DMS114 treated with DMSO at 0.1 percent for 48 hours (cell line): ENCODE data around the gene ZNF565.
"Not testable (repeated sequence)": the region's sequence is repeated elsewhere in the genome, so short reads cannot be mapped to it uniquely, and the experiment has no call there.

Source experiments
- DNase-seq: peaks from one replicate; lab custom pipeline; 2025; ENCODE audit not compliant: unreplicated experiment; lab: John Stamatoyannopoulos, UW

ZNF565 gene

DNA sequence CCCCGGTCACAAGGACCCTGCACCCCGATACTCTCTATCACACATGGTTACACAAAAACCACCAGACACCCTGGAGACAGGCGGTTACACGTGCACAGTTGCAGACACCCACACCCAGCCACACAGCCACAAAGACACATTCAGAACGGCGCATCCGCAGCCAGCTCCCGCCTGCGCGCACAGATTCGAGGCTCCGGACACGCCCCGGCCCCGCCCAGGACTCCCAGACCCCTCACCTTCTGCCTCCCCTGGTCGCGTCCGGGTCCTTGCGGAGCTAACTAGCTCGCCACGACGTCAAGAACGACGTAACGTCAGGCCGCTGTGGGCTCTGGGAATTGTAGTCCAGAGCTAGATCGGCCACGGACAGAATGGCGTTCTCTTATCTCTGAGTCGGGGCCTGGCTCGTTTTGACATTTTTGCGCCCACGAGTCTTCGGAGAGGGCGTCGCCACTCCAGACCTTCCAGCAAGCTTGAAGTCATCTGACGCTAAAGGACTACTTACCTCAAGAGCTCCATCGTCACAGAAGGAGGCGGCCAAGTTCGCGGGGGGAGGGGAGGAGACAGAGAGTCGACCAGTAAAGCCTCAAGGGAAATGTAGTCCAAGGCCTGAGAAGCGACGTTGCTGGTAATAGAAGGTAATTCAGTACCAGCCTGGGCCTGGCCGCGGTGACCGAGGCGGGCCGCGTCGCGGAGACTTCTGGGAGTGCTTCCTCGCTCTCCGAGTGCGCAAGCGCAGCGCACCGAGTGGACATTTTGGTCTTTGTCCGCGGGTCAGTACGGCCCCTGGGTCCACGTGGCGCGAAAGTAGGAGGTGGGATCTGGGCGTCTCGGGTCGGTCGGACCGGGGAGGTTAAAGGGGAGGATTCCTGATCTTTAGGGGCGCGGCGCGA is at the start of gene ZNF565, which contains the start of gene ZNF146:
Gene ZNF565 (minus strand): TSS at position 280 of the 890 bp plus-strand sequence. CDS start 12,680 bp downstream, outside the sequence.
Gene ZNF146 (plus strand): TSS at position 721 of the 890 bp plus-strand sequence. CDS start 21,335 bp downstream, outside the sequence.
- peak; percentile 99 for DNase-seq

DNA sequence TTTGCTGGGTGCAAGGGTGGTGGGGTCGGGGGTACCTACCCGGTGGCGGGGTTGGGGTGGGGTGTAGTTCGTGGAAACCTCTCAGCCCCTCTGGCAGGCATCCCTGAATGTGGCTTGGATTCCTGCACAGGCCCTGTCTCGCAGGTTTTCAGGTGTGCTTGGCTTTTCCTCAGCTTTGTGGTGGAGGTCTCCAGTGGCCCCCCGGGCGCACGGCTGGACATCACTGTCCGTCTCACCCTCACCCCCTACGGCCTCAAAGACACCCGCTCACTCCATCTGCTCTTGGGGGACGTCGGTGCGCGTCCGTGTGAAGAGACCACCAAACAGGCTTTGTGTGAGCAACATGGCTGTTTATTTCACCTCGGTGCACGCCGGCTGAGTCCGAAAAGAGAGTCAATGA is 44.7 kb upstream of the ZNF565 start:
- no peak for DNase-seq

DNA sequence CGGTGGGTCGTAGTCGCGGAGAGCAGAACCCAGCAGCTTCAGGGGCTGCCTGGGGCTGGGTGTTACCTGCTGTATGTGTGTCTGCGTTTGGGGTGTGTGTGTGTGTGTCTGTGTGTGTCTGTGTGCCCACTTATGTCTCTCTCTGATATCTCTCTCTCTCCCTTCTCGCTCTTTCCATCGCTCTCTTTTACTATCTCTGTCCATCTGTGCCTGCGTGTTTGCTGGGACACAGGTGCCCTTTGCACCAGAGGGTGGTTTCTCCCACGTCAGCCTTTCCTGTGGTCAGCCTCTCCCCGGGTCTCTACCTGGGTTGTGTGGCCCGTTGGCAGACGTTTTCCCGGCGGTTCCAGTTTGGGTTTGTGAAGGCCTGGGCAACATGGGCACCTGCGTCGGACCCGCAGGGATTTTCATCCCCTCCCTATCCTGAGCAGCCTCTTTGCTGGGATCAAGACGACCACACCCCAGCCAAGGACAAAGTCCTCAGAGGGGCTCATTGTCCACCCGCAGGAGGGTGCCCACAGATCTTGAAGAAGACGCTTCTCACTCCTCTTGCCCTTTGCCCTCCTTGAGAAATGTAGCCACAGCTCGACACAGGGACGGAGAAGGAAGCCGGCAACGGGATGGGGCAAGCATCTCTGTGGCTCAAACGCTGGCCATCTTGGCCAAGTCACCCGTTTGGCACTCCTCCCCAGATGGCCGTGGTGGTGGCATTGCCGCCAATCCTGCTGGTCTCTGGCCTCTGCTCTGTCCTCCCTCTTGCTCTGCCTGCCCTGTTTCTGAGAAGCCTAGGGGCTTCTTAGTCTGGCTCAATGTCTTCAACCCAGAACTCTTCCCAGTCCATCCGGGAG is 43.8 kb upstream of the ZNF565 start:
- no peak for DNase-seq

DNA sequence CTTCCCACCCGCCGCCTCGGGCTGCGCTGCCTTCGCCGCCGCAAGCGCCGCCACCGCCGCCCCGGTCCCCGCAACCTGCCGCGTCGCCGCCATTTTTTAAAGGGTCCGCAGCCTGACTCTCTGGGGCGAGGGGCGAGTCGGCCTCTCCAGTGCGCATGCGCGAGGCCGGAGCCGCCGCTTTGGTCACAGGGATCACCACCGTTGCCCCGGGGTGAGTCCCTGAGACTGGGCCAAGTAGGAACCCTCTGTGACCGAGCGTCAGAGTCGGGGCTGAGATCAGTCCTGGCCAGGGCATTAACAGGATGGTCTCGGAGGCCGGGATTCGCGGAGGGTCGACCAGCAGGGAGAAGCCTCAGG is 43.0 kb upstream of the ZNF565 start:
- DNase-seq, result no peak

DNA sequence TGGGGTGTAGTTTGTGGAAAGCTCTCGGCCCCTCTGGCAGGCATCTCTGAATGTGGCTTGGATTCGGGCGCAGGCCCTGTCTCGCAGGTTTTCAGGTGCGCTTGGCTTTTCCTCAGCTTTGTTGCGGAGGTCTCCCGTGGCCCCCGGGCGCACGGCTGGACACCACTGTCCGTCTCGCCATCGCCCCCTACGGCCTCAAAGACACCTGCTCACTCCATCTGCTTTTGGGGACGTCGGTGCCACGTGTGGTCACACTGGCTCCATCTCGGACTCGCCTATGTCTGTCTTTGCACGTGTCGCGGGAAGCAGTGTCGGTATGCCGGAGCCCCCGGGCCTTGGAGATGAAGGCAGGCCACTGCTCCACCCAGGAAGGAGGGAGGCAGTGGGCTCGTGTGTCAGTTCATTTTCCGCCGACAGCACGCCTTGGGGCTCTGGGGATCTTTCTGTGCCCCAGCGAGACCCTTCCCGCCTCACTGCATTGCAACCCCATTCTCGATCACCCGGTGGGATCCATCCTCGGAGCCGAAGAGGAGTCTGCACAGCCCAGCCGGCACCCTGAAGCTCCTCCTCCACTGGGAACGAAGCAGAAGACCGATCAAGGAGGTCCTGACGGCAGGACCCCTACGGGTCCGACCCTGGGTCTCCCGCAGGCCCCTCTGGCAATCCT is 42.5 kb upstream of the ZNF565 start:
- no peak for DNase-seq

DNA sequence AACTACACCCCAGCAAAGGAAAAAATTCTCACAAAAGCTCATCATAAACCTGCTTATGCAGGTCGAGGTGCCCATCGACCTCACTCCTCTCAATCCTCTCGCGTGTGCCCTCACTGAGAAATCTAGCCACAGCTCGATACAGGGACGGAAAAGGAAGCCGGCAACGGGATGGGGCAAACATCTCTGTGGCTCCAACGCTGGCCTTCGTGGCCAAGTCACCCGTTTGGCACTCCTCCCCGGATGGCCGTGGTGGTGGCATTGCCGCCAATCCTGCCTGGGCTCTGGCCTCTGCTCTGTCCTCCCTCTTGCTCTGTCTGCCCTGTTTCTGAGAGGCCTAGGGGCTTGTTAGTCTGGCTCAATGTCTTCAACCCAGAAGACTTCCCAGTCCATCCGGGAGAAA is 41.6 kb upstream of the ZNF565 start:
- no peak for DNase-seq

DNA sequence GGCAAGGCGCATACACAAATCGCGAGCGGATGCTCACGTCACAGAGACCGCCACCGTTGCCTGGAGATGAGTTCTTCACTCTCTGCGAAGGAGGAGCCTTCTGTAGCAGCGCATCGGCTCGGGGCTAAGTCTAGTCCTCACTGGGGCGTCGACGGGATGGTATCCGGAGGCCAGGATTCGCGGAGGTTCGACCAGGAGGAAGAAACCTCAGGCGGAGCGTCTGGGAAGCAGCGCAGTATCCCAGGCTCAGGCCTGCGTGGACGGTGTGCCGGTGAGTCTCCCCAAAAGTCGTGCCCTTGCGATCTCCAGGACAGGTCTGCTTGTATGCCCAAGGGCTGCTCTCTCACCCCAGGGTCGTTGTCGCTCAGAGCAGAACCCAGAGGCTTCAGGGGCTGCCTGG is 40.9 kb upstream of the ZNF565 start:
- no peak for DNase-seq

DNA sequence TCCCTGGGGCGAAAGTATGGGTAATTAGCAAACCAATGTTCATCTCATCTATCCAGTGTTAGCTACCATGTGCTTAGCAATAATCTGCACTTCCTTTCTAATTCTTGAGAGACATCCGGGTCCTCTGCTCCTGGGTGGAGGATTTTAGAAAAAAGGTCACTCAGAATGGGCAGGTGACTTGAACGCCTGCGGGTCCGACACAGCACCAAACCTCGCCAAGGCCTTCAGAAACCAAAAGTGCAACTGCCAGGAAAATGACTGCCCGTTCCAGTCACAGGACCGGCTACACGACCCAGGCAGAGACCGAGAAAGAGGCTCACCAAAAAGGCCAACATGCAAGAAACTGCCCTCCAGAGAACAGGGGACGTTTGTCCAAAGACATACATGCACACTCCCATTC is 40.4 kb upstream of the ZNF565 start:
- no peak for DNase-seq

DNA sequence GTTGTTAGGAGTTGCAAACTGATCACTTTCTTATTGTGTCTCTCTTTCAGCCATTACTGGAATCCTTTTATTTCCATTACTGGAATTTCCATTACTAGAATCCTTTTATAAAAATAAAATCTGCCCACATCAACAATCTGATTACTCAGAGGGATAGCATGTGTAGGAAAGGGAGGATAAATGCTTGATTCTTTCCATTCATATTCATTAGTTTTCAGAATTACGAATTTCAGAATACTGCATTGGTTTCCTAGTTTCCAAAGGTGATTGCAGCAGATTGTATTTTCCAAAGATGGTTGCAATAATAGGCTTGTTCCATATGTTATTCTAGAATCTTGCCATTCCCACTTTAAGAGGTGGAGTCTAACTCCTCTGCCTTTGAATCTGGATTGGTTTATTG is 37.6 kb upstream of the ZNF565 start:
- no peak for DNase-seq

DNA sequence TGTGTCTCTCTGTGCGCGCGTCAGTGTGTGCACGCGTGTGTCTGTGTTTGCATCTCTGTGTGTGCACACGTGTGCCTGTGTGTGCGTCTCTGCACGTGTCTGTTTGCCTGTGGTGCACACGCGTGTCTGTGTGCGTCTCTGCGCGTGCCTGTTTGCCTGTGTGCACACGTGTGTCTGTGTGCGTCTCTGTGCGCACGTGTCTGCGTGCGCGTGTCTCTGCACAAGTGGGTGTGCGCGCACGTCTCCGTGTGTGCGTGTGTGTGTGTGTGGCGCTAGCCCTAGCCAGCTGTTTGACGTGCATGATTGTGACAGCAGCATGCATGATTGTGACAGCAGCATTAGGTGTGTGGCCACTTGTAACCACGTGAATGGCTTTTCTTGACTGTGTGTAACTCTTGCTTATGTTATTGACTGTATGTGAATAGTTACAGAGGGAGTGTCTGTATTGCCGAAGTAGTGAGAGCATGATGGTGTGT is 31.6 kb upstream of the ZNF565 start:
- DNase-seq, result no peak

DNA sequence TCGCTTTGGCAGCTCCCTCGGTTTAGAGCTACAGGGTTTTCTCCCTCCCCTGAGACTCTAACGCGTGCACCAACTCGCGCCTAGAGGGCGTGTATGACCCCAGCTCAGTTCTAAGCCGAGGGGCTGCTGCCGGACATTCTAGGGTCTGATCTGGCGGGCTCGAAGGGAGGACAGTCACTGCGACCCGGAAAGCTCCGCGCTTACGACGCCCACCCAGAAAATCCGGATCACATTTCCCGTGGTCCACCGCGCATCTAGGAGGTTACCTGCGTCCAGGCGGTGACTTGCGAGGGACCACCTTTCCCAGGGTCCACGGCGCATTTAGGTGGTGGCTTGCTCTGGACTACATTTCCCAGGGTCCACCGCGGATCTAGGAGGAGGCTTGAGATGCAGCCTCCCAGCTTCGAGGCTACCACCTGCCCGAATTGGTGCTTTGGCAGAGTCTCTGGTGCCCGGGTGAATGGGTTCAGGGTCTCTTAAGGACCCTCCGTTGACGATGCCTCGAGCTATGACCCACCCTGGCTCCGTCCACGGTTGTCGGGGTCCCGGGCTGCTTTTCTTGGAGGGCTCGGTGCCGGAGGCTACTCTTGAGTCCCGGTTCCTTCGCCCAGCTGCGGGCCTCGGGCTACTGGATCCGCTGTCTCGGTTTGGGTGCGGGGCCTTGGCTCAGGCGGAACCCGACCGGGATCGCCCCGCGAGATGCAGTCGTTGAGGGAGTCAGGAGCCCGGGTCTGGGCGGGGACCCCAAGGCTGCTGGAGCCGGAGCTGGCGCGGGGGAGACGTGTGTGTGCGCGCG is 30.9 kb upstream of the ZNF565 start:
- peak; percentile 71 for DNase-seq

DNA sequence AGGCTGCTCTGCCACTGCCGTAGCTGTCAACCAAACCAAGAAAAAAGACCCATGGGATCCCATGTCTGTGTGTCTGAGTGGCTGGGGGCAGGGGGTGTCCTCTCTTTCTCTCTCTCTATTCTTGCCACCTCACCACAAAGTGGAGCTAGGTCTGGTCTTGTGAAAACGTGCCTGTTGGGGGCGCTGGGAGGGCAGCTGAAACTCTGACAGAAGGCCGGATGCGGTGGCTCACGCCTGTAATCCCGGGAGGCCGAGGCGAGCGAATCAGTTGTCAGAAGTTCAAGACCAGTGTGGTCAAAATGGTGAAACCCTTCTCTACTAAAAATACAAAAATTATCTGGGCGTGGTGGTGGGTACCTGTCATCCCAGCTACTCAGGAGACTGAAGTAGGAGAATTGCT is 29.6 kb upstream of the ZNF565 start:
- DNase-seq, result no peak

DNA sequence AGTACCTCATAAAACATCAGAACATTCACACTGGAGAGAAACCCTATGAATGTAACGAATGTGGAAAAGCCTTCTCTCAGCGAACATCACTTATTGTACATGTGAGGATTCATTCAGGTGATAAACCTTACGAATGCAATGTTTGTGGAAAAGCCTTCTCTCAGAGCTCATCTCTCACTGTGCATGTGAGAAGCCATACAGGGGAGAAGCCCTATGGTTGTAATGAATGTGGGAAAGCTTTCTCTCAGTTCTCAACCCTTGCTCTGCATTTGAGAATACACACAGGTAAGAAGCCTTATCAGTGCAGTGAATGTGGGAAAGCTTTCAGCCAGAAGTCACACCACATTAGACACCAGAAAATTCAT is 22.5 kb upstream of the ZNF565 start:
- DNase-seq, result no peak

DNA sequence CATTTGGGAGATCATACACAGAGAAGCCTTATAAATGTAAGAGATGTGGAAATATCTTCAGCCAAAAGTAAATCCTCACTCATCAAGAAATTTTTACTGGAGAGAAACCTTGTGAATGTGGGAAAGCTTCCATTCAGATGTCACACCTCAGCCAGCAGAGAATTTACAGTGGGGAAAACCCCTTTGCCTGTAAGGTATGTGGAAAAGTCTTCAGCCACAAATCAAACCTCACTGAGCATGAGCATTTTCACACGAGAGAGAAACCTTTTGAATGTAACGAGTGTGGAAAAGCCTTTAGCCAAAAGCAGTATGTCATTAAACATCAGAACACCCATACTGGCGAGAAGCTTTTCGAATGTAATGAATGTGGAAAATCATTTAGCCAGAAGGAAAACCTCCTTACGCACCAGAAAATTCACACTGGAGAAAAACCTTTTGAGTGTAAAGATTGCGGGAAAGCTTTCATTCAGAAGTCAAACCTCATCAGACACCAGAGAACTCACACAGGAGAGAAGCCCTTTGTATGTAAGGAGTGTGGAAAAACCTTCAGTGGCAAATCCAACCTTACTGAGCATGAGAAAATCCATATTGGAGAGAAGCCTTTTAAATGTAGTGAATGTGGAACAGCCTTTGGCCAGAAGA is 22.0 kb upstream of the ZNF565 start:
- DNase-seq, result no peak

DNA sequence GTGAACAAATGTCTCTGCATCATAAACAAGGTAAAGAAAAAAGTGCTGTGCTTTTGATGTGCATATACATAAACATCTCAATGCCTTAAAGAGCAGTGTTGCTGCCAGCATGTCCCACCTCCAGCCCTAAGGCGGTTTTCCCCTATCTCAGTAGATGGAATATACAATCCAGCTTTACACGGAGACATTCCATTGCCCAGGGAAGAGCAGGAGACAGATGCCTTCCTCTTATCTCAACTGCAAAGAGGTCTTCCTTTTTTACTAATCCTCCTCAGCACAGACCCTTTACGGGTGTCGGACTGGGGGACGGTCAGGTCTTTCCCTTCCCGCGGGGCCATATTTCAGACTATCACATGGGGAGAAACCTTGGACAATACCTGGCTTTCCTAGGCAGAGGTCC is 19.2 kb upstream of the ZNF565 start:
- DNase-seq, result not testable (repeated sequence)

DNA sequence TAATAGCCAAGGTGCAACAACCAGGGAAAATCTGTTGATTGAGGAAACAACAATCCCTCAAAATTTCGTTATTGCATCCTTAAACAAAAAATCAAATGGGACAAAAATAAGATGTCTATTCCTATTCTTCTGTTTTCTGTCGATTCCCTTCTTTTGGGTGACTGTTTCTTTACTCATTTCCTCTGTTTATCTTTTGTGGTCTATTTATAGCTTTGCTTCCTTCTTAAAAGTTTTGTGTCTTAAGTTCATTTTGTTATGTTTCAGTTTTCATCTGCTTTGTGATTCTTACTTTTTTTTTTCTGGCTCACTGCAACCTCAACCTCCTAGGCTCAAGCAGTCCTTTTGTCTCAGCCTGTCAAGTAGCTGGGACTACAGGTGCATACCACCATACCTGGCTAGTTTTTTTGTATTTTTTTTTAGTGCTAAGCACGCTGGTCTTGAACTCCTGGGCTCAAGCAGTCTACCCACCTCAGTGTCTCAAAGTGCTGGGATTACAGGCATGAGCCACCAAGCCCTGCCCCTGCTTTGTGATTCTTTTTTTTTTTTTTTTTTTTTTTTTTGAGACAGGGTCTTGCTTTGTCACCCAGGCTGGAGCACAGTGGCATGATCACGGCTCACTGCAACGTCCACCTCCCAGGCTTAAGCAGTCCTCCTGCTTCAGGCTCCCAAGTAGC is 10.9 kb upstream of the ZNF565 start:
- DNase-seq, result no peak

DNA sequence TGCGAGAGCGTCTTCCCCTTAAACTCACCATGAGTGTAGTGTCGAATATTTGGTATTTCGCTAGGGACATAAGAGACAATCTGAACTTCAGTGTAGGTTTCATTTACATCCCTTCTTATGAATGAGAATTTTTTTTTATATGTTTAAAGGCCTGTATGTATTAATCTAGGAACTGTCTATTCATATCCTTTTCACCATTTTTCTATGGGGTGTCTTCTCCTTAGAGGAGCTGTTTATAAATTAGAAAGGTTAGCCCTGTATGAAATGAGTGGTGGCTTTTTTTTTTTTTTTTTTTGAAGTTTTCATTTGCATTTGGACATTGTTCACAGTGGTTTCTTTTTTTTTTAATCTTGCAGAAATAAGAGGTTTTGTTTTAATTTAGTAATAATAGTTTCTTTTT is 8.0 kb upstream of the ZNF565 start:
- no peak for DNase-seq

DNA sequence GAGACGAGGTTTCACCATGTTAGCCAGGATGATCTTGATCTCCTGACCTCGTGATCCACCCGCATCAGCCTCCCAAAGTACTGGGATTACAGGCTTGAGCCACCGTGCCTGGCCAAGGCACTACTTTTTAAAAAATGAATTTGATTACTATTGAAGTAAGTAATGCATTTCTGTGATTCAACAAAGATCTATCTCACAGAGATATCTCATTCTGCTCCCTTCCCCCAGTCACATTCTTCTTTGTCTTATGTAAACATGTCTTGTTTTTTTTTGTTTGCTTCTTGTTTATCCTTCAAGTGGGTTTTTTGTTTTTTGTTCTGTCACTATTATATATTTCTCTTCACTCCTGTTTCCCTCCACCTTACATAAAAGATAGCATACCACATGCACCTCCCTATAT is 7.0 kb upstream of the ZNF565 start:
- DNase-seq, result no peak

DNA sequence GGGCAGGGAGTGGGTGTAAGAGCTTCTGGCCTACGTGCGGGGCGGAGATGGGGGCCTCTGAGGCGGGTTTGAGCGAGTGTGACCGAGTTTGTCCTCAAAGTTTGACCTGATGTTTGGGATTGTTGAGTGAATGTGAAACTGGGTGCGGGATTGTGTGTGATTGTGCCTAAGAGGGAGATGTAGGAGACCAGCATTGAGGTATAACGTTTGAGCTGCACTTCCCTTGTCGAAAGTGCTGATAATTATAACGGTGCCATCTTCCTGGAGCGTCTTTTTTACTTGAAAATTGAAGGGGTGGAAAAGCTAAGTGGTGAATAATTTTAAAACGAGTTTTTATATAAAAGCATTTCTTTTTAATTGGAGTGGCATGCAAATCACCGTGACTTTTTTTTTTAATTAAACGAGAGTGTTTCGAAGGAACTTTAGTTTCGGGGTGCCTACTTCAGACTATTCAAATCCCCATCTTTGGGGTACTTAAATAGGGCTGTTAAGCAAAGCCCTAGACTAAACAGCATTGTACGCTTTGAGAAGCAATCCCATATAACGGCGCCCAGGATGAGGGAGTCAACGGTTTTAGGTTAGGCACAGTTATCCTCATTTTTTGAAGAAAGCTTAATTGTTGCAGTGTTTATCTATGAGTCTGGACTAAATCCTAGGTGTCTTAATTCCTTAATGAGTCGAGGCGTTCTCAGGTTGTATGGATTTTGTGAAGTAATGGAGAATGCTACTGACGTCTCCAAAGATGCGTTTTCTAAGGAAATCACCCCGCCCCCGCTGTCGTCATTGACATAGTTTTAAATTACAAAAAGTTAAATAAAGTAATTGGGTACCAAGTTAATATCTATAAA is 1.0 kb upstream of the ZNF565 start:
- DNase-seq, result peak; percentile 39
